ENCODE data around the gene GDPGP1.

DNA sequence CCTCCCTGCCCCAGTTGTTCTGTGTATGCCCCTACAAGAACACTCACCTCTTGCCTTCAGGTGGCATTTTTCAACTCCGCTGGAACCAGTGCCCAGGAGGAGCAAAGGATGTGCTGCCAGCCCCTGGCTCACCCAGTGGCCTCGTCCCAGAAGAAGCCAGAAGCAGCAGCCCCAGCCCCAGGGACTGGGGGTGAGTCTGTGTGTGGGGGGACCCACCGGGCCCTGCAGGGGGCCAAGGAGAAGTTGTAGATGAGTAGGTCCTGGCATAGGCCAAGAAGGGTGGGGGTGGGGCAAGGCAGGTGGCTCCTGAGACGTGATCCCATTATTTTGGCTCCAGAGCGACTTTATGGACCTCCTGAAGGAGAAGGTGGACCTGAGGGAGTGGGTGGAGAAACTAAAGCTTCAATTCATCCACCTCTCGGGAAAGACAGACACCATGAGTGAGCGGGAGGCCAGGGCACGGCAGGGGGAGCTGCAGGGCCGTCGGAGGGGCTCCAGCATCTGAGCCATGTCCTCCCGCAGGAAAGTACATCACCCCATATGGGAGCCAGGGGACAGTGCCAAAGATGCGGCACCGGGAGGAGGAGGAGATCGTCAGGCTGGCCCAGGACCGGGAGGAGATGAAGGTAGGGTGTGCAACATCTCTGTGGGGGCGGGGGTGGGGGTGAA is 60.7 kb downstream of the GDPGP1 start:
- TF ChIP-seq CTCF (IDR thresholded peaks at IDR 0.05) (no peak), EP300 (IDR thresholded peaks at IDR 0.05) (no peak), CHD2 (IDR thresholded peaks at IDR 0.05; ENCODE audit: low read length, partially characterized antibody) (no peak)
- TF ChIP-seq, protein P1, sequence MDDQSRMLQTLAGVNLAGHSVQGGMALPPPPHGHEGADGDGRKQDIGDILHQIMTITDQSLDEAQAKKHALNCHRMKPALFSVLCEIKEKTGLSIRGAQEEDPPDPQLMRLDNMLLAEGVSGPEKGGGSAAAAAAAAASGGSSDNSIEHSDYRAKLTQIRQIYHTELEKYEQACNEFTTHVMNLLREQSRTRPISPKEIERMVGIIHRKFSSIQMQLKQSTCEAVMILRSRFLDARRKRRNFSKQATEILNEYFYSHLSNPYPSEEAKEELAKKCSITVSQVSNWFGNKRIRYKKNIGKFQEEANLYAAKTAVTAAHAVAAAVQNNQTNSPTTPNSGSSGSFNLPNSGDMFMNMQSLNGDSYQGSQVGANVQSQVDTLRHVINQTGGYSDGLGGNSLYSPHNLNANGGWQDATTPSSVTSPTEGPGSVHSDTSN (IDR thresholded peaks at IDR 0.05), result no peak
